Hair follicular keratinocyte (primary cell): ENCODE data around the gene CHD5. TPM values are rescaled to one million over a fixed set of nuclear protein-coding genes. Genes with fewer than 3 reads are reported as not detected.

Source experiments
- total RNA-seq: library from RNA; depleted of rRNA; stranded (reverse); fragments of >200 nt; gene quantifications from 2 replicates; pipeline ENCODE4 v1.2.3, GENCODE V29; 2015

The CHD5 gene
- total RNA-seq = 0.08 TPM in 1 of 2 replicates, not detected in the other

DNA sequence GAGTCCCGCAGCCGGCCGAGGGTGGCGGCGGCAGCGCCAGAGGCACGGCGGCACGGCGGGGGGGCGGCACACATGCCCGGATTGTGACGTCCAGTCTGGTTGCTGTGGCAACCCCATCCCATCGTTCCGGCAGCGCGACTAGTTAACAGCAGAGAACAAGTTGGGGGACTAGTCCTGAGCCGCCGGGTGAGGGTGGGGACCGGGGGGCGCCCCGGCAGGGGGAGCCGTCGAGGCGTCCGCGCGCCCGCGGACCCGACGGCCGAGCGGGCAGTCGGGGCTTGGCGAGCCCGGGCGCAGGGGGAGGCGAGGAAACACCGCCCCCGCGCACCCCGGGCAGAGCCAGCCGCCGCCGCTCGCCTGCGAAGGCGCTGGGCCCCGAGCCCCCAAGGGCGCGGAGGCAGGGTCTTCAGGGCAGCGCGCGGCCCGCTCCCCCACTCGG is at the start of gene CHD5:
CHD5 (minus strand) TSS at position 54 of the 439 bp plus-strand sequence. CDS start 298 bp downstream, outside the sequence.

DNA sequence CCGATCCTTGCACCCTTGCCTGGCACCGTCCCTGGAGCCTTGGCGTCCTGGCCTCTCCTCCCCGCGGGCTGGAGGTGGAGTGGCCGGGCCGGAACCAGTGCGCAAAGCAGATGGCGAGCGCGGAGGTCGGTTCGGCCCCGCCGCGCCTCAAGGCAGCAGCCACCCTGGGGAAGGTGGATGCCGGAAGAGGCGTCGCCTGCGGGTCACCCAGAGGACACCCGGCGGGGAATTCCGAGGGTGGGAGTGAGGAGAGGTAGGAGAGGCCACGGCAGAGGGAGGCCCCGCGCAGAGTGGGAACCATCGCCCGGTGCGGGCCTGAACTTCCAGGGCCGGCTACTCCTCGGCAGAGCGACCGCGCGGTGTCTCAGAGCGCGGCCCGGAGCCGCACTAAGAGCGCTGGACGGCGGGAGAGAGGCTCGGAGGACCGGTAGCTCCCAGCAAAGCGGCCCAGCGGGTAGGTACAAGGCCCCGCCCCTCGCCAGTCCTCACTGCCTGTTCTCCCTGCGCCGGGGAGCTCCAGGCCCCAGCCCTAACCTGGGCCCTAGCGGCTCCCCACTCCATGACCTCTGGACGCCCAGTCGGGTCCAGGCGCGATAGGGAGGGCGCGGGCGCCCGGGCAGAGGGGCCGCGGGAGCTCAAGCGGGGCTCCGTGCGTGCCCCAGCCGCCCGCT is 25.9 kb upstream of the CHD5 start, which contains the start of gene RNF207:
RNF207 (plus strand) TSS at position 271 of the 671 bp plus-strand sequence. CDS start 417 bp downstream, outside the sequence.

DNA sequence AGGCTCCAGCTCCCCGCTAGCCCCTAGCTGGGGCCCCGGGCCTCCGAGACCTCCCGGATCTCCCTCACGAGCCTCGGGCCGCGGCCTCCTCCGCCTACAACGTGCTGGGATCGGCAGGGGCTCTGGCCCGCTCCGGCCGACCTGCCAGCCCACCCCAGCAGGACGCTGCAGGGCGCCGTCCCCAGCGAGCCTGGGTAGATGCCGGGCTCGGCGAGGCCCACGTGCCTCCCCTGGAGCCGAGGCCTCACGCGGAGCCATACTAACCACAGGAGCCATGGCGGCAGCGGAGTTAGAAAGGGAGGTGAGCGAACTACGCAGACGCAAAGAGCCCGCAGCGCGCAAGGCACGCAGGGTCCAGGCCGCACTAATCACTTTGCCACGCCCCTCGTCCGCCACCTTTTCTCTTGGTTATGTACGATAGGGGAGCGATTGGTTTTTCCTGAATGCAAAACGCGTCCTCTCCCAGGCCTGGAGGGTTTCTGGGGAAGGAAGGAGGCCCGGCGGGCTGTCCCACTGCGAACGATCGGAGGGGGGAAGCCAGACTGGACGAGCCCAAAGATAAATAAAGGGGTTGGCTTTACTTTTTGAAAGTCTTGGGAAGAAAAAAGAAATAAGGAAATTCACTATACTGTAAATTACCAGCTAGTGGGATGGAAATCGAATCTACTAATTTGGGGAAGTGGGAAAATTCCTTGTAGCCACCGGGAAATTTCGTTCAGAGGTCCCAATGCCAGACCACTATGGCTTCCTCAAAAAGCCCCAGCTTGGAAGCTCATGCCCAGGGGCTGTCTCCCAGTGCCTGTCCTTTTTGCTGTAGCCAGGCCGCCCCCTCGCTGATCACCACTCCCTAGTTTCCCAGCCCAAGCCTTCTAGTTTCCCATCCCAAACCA is 19.4 kb upstream of the CHD5 start, which contains the start of gene RPL22:
RPL22 (minus strand) TSS at position 298 of the 890 bp plus-strand sequence; CDS start at position 276, 22 bp downstream.

Other genes starting within 250 kb of the CHD5 start
- 8.8 and 10.0 TPM in 2 replicates for gene NPHP4, start 187.9 kb downstream of the CHD5 start, total RNA-seq
- gene KCNAB2, start 134.4 kb downstream of the CHD5 start, total RNA-seq = 1.6 and 11.3 TPM in 2 replicates
- 198 and 202 TPM in 2 replicates for gene RPL22, start 19.3 kb upstream of the CHD5 start, total RNA-seq
- 3.3 and 6.6 TPM in 2 replicates for gene RNF207, start 25.8 kb upstream of the CHD5 start, total RNA-seq
- 62.0 and 77.8 TPM in 2 replicates for gene ICMT, start 55.6 kb upstream of the CHD5 start, total RNA-seq
- gene HES3, start 63.9 kb upstream of the CHD5 start, total RNA-seq = not detected in 2 replicates
- 21.8 and 29.6 TPM in 2 replicates for gene GPR153, start 80.8 kb upstream of the CHD5 start, total RNA-seq
- 139 and 154 TPM in 2 replicates for gene ACOT7, start 213.4 kb upstream of the CHD5 start, total RNA-seq
- gene HES2, start 239.6 kb upstream of the CHD5 start, total RNA-seq = 42.2 and 55.4 TPM in 2 replicates
- gene ESPN, start 244.5 kb upstream of the CHD5 start, total RNA-seq = 0.84 and 4.3 TPM in 2 replicates